ENCODE data around the gene RAD54L2. TPM values are rescaled to one million over a fixed set of nuclear protein-coding genes. Genes with fewer than 3 reads are reported as not detected.

RAD54L2 gene
- total and polyA plus RNA-seq, 2 donors from 2014 or later: 3.3 to 29.5 TPM

DNA sequence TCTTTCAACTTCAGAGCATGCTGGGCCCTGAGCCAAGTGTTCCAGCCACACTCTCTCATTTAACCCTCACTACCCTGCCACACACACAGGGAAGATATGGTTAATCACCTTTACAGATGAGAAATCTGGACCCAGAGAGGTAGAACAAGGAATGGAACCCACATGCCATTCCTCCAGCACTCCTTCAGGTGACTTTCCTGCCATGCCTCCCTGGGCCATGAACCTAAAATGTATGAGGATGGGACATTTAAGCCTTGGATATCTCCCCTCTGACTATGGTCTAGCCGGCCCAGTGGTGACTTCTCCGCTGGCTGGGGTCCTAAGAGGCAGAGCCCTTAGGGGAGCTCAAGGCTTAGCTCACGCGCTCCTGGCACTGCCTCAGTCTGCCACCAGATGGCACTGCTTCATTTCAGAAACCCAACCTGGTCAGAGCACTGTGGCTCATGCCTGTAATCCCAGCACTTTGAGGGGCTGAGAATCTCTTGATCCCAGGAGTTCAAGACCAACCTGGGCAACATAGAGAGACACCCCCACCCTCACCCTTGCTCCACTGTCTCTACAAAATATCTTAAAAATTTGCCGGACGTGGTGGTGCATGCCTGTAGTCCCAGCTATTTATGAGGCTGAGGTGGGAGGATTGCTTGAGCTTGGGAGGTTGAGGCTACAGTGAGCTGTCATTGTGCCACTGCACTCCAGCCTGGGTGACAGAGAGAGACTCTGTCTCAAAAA is 36.5 kb upstream of the RAD54L2 start:
- Histone ChIP-seq H3K27ac (ENCODE audit: low read depth in 2 of 2, low read length in 2 of 2) (no peak overlapping the region), H3K36me3 (ENCODE audit: control insufficient read depth in 2 of 3, insufficient read depth in 3 of 3, low read length in 3 of 3) (no peaks in the 10 kb centered on the region), H3K4me1 (ENCODE audit: control insufficient read depth in 2 of 3, insufficient read depth in 2 of 3, low read depth in 1 of 3, low read length in 3 of 3) (peaks cover 0 to 4% (median 2%) of the 10 kb centered on the region in 3 donors), H3K9ac (ENCODE audit: low read length in 3 of 3) (no peak overlapping the region), H3K4me3 (ENCODE audit: low read length in 3 of 3) (no peak overlapping the region), H3K27me3 (ENCODE audit: control insufficient read depth, insufficient read depth, low read length) (no peaks in the 10 kb centered on the region), H3K9me3 (ENCODE audit: control insufficient read depth in 2 of 3, insufficient read depth in 1 of 3, low read length in 3 of 3) (no peaks in the 10 kb centered on the region)
- DNase-seq (peak; percentile 80 to 88 (median 83)), FAIRE-seq (no peak)
- intact Hi-C loops (cut with DNase I): loop anchor here (5.0 kb wide), 1 partner anchor 165 kb away; no protein-coding TSS in a partner anchor
- TF ChIP-seq, protein P1, sequence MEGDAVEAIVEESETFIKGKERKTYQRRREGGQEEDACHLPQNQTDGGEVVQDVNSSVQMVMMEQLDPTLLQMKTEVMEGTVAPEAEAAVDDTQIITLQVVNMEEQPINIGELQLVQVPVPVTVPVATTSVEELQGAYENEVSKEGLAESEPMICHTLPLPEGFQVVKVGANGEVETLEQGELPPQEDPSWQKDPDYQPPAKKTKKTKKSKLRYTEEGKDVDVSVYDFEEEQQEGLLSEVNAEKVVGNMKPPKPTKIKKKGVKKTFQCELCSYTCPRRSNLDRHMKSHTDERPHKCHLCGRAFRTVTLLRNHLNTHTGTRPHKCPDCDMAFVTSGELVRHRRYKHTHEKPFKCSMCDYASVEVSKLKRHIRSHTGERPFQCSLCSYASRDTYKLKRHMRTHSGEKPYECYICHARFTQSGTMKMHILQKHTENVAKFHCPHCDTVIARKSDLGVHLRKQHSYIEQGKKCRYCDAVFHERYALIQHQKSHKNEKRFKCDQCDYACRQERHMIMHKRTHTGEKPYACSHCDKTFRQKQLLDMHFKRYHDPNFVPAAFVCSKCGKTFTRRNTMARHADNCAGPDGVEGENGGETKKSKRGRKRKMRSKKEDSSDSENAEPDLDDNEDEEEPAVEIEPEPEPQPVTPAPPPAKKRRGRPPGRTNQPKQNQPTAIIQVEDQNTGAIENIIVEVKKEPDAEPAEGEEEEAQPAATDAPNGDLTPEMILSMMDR (IDR thresholded peaks at IDR 0.05; ENCODE audit: borderline replicate concordance, extremely low read depth, insufficient read depth): peak; percentile 97

DNA sequence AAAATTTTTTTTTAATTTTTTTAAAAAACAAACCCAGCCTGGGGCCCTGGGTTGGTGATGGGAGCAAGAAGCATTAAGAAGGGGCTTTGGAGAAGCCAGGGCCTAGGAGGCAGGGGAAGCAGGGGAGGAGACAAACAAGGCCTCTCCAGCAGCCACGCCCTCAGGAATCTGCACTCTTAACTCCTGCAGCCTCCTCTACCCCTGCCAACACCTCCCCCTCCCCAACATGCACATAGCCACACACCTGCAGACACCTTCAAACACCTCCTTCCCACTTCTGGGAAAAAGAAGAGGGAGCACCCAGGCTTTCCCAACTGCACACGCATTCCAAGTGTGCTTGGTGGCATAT is 36.0 kb upstream of the RAD54L2 start:
- intact Hi-C loops (cut with DNase I): loop anchor here (5.0 kb wide), 1 partner anchor 165 kb away; no protein-coding TSS in a partner anchor
- DNase-seq (peak in 1 of 5 donors; percentile 34), FAIRE-seq (no peak)
- no peaks in the 10 kb centered on the region for H3K36me3 ChIP-seq (ENCODE audit: control insufficient read depth in 2 of 3, insufficient read depth in 3 of 3, low read length in 3 of 3)
- H3K27ac ChIP-seq (ENCODE audit: low read depth in 2 of 2, low read length in 2 of 2): no peak overlapping the region
- H3K9ac ChIP-seq (ENCODE audit: low read length in 3 of 3): no peak overlapping the region
- H3K27me3 ChIP-seq (ENCODE audit: control insufficient read depth, insufficient read depth, low read length): no peaks in the 10 kb centered on the region
- H3K4me1 ChIP-seq (ENCODE audit: control insufficient read depth in 2 of 3, insufficient read depth in 2 of 3, low read depth in 1 of 3, low read length in 3 of 3): peaks cover 0 to 4% (median 2%) of the 10 kb centered on the region in 3 donors
- H3K9me3 ChIP-seq (ENCODE audit: control insufficient read depth in 2 of 3, insufficient read depth in 1 of 3, low read length in 3 of 3): no peaks in the 10 kb centered on the region
- no peak overlapping the region for H3K4me3 ChIP-seq (ENCODE audit: low read length in 3 of 3)
- TF ChIP-seq, protein P1 (IDR thresholded peaks at IDR 0.05; ENCODE audit: borderline replicate concordance, extremely low read depth, insufficient read depth): no peak

DNA sequence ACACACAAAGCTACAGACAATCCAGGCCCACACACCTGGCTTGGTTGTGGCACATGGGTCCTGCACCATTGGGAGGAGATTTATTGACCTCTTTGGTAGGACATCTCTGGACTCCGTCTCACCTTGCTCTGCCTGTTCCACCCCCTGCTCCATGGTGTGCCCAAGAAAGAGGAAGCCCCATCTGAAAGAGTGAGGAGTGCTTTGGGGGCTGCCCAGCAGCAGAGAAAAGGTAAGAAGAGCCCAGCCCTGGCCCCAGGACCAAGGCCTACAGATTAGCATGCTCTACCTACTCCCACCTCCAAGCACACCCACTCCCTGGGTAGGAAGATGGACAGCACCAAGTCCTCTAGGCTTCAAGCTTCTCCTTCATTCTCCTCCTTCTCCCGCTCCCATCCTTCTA is 35.5 kb upstream of the RAD54L2 start:
- Histone ChIP-seq H3K9ac (ENCODE audit: low read length in 3 of 3) (no peak overlapping the region), H3K9me3 (ENCODE audit: control insufficient read depth in 2 of 3, insufficient read depth in 1 of 3, low read length in 3 of 3) (no peaks in the 10 kb centered on the region), H3K4me3 (ENCODE audit: low read length in 3 of 3) (no peak overlapping the region), H3K4me1 (ENCODE audit: control insufficient read depth in 2 of 3, insufficient read depth in 2 of 3, low read depth in 1 of 3, low read length in 3 of 3) (peaks cover 0 to 4% (median 2%) of the 10 kb centered on the region in 3 donors), H3K27me3 (ENCODE audit: control insufficient read depth, insufficient read depth, low read length) (no peaks in the 10 kb centered on the region), H3K27ac (ENCODE audit: low read depth in 2 of 2, low read length in 2 of 2) (no peak overlapping the region), H3K36me3 (ENCODE audit: control insufficient read depth in 2 of 3, insufficient read depth in 3 of 3, low read length in 3 of 3) (no peaks in the 10 kb centered on the region)
- TF ChIP-seq, protein P1 (IDR thresholded peaks at IDR 0.05; ENCODE audit: borderline replicate concordance, extremely low read depth, insufficient read depth): no peak
- no peak for DNase-seq
- intact Hi-C loops (cut with DNase I): loop anchor here (5.0 kb wide), 1 partner anchor 164 kb away; no protein-coding TSS in a partner anchor
- no peak for FAIRE-seq
